ENCODE results near the gene PTPN14.

The PTPN14 gene

GRCh38 chr1:214567481-214567980 lies 16.1 kb upstream of the PTPN14 start:
- DNase-seq: no peak

- DNase-seq: no peak
Measured at GRCh38 chr1:214566158-214567104, 15.0 kb upstream of the PTPN14 start.

GRCh38 chr1:214565310-214565709 lies 13.9 kb upstream of the PTPN14 start:
- DNase-seq: no peak

GRCh38 chr1:214563881-214564280 lies 12.5 kb upstream of the PTPN14 start:
- DNase-seq: no peak

GRCh38 chr1:214557952-214558735 lies 6.7 kb upstream of the PTPN14 start:
- no peak for DNase-seq

- DNase-seq: no peak
Measured at GRCh38 chr1:214553142-214553710, 1.8 kb upstream of the PTPN14 start.

- no peak for DNase-seq
Measured at GRCh38 chr1:214552174-214552608, 789 bp upstream of the PTPN14 start.

- DNase-seq: no peak
Measured at GRCh38 chr1:214550857-214551435, 456 bp downstream of the PTPN14 start.

GRCh38 chr1:214550013-214550856 lies 1.2 kb downstream of the PTPN14 start:
- DNase-seq: no peak

GRCh38 chr1:214549604-214550003 lies 1.8 kb downstream of the PTPN14 start:
- no peak for DNase-seq

GRCh38 chr1:214548988-214549387 lies 2.4 kb downstream of the PTPN14 start:
- no peak for DNase-seq

GRCh38 chr1:214548271-214548670 lies 3.1 kb downstream of the PTPN14 start:
- no peak for DNase-seq

- DNase-seq: no peak
Measured at GRCh38 chr1:214547747-214548146, 3.7 kb downstream of the PTPN14 start.

- no peak for DNase-seq
Measured at GRCh38 chr1:214546886-214547641, 4.3 kb downstream of the PTPN14 start.

- DNase-seq: no peak
Measured at GRCh38 chr1:214546084-214546483, 5.3 kb downstream of the PTPN14 start.

- DNase-seq: no peak
Measured at GRCh38 chr1:214545293-214545692, 6.1 kb downstream of the PTPN14 start.

- DNase-seq: no peak
Measured at GRCh38 chr1:214544791-214545190, 6.6 kb downstream of the PTPN14 start.

- no peak for DNase-seq
Measured at GRCh38 chr1:214542275-214543199, 8.9 kb downstream of the PTPN14 start.

GRCh38 chr1:214541693-214542092 lies 9.7 kb downstream of the PTPN14 start:
- DNase-seq: no peak

GRCh38 chr1:214541206-214541605 lies 10.2 kb downstream of the PTPN14 start:
- DNase-seq: no peak

All from DMS79 (cell line).